ENCODE data around the gene FUT7. TPM values are rescaled to one million over a fixed set of nuclear protein-coding genes. Genes with fewer than 3 reads are reported as not detected.

FUT7 gene
- total RNA-seq, 1 donor from 2014 or later: 0.20 TPM

DNA sequence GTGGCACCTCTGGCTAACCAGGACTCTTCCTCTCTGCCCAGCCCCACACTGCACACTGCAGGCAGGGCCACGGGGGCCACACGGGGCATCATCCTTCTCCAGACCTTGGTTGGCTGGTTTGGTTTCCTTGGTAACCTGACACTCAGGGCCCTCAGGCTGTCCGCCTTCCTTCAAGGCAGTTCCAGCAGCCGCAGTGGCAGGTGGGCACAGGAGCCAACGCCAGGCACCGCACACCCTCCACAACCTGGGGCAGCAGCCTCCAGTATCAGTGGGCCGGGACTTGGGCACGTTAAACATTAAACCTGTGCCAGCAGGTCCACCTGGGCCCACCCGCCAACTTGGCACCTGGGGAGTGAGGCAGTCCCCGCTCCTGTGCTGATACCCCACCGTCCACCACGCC lies 12.1 kb upstream of the FUT7 start:
- no peaks in the 10 kb centered on the region for H3K9me3 Mint-ChIP-seq (ENCODE audit: unreplicated experiment)
- H3K4me3 Mint-ChIP-seq (ENCODE audit: unreplicated experiment): peak overlapping the region; percentile 30
- no peak for TF ChIP-seq CTCF (IDR thresholded peaks at IDR 0.05; ENCODE audit: partially characterized antibody, unreplicated experiment)
- DNase-seq: no peak
- H3K27ac Mint-ChIP-seq (ENCODE audit: unreplicated experiment): no peak overlapping the region
- peaks cover 4% of the 10 kb centered on the region for H3K27me3 Mint-ChIP-seq (ENCODE audit: unreplicated experiment)
- H3K36me3 Mint-ChIP-seq (ENCODE audit: unreplicated experiment): no peaks in the 10 kb centered on the region
- H3K4me1 Mint-ChIP-seq (ENCODE audit: low read depth, unreplicated experiment): no peaks in the 10 kb centered on the region

DNA sequence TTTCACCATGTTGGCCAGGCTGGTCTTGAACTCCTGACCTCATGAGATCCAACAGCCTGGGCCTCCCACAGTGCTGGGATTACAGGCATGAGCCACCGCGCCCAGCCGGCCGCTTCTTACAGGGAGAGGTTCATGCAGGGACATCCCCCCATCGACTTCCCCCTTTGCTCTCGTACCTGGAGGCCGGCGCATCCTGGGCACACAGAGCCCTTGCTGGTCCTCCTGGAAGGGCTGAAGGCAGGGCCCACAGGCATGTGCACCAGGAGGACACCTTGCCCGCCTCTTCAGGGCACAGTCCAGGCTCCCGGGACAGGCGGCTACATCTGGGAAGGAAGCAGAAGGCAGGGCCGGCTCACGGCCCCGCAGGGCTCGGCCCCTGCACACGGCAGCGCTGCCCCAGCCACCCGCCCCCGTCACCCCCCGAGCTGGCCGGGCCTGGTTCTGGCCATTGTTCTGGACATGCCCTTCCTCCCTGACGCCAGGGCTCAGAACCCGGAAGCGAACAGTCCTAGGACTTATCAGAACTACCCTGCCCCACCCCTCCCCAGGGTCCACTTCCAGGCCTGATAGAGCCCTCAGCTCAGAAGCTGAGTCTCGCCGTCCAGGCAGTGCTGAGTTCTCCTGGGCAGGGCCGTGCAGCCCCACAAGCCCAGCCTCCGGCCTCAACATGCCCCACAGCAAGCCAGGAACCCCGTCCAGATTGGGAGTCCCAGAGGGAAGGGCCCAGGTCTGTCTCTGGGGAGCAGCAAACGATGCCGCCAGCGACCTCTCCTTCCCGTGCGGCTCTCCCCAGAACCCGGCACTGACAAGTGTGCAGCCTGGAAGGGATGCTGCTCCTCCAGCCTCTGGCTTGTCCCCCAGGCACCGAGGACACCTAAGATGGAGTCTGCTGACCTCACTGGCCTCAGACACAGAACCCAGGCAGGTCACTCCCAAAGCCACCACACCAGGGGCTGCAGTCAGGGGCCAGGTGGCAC lies 11.2 kb upstream of the FUT7 start:
- Mint-ChIP-seq H3K4me1 (ENCODE audit: low read depth, unreplicated experiment) (no peaks in the 10 kb centered on the region), H3K27me3 (ENCODE audit: unreplicated experiment) (peaks cover 2% of the 10 kb centered on the region), H3K9me3 (ENCODE audit: unreplicated experiment) (peaks cover 2% of the 10 kb centered on the region), H3K27ac (ENCODE audit: unreplicated experiment) (no peak overlapping the region), H3K36me3 (ENCODE audit: unreplicated experiment) (no peaks in the 10 kb centered on the region), H3K4me3 (ENCODE audit: unreplicated experiment) (peak overlapping the region; percentile 72)
- TF ChIP-seq CTCF (IDR thresholded peaks at IDR 0.05; ENCODE audit: partially characterized antibody, unreplicated experiment): no peak
- no peak for DNase-seq

GRCh38 chr9:137041124-137041523 lies 9.2 kb upstream of the FUT7 start:
- no peak for TF ChIP-seq CTCF (IDR thresholded peaks at IDR 0.05; ENCODE audit: partially characterized antibody, unreplicated experiment)
- H3K4me3 Mint-ChIP-seq (ENCODE audit: unreplicated experiment): no peak overlapping the region
- no peaks in the 10 kb centered on the region for H3K36me3 Mint-ChIP-seq (ENCODE audit: unreplicated experiment)
- H3K27me3 Mint-ChIP-seq (ENCODE audit: unreplicated experiment): no peaks in the 10 kb centered on the region
- no peak for DNase-seq
- peaks cover 4% of the 10 kb centered on the region for H3K9me3 Mint-ChIP-seq (ENCODE audit: unreplicated experiment)
- no peaks in the 10 kb centered on the region for H3K4me1 Mint-ChIP-seq (ENCODE audit: low read depth, unreplicated experiment)
- H3K27ac Mint-ChIP-seq (ENCODE audit: unreplicated experiment): no peak overlapping the region

DNA sequence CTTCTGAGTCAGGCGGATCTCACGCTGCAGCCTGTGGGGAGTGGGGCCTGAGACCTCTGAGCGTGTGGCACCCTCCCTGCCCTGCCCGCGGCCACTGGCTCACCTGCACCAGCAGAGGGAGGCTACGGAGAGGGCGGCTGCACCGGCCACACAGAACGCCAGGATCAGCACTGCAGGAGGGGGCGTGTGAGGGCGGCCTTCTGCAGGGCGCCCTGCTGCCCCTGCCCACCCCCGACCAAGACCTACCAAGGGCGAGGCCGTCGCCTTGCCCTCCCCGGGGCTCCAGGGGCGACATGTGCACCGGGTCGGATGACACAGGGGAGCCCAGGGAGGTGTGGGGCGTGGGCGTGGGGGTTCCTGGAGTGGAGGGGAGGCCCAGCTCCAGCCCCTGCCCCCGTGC lies 8.7 kb upstream of the FUT7 start:
- Mint-ChIP-seq H3K36me3 (ENCODE audit: unreplicated experiment) (no peaks in the 10 kb centered on the region), H3K4me1 (ENCODE audit: low read depth, unreplicated experiment) (no peaks in the 10 kb centered on the region), H3K27ac (ENCODE audit: unreplicated experiment) (no peak overlapping the region), H3K27me3 (ENCODE audit: unreplicated experiment) (no peaks in the 10 kb centered on the region), H3K4me3 (ENCODE audit: unreplicated experiment) (no peak overlapping the region), H3K9me3 (ENCODE audit: unreplicated experiment) (peaks cover 4% of the 10 kb centered on the region)
- no peak for DNase-seq
- no peak for TF ChIP-seq CTCF (IDR thresholded peaks at IDR 0.05; ENCODE audit: partially characterized antibody, unreplicated experiment)
